HEK293 (cell line): ENCODE measurements around the gene PGP.
A peak's percentile ranks its signal among the peaks of the same experiment; 100 is the strongest.

Experiments
- EGR2 ChIP-seq: fragments of 450-650 bp; formaldehyde crosslinking; IDR thresholded peaks from 2 replicates; pipeline ENCODE4 v1.5.1; 2016; ENCODE audit warnings: low read depth, missing biosample characterization, missing genetic modification characterization
- HOXD13 ChIP-seq: sonication (generic); formaldehyde crosslinking; IDR thresholded peaks from 2 replicates; pipeline ENCODE4 v1.8.0; 2022; ENCODE audit warnings: missing genetic modification reagents, borderline replicate concordance
- KLF10 ChIP-seq: fragments of 450-650 bp; IDR thresholded peaks from 2 replicates; pipeline ENCODE4 v1.5.1; 2018; ENCODE audit warnings: missing biosample characterization, mild to moderate bottlenecking, missing genetic modification characterization
- OVOL3 ChIP-seq: fragments of 450-650 bp; formaldehyde crosslinking; IDR thresholded peaks from 2 replicates; pipeline ENCODE4 v1.5.1; 2016; ENCODE audit warnings: missing biosample characterization, missing genetic modification characterization
- SP2 ChIP-seq: fragments of 450-650 bp; formaldehyde crosslinking; IDR thresholded peaks from 2 replicates; pipeline ENCODE4 v1.5.1; 2016; ENCODE audit warnings: missing biosample characterization, missing genetic modification characterization
- WT1 ChIP-seq: fragments of 450-650 bp; formaldehyde crosslinking; IDR thresholded peaks from 2 replicates; pipeline ENCODE4 v1.5.1; 2016; ENCODE audit warnings: missing biosample characterization, missing genetic modification characterization
- ZFP3 ChIP-seq: fragments of 450-650 bp; formaldehyde crosslinking; IDR thresholded peaks from 2 replicates; pipeline ENCODE4 v1.5.1; 2016; ENCODE audit warnings: low read depth, missing biosample characterization, missing genetic modification characterization
- ZNF155 ChIP-seq: fragments of 450-650 bp; formaldehyde crosslinking; IDR thresholded peaks from 2 replicates; pipeline ENCODE4 v1.5.1; 2016; ENCODE audit warnings: missing biosample characterization, missing genetic modification characterization
- ZNF16 ChIP-seq: fragments of 450-650 bp; formaldehyde crosslinking; IDR thresholded peaks from 2 replicates; pipeline ENCODE4 v1.5.1; 2016; ENCODE audit warnings: low read depth, missing biosample characterization, missing genetic modification characterization
- ZNF202 ChIP-seq: fragments of 450-650 bp; formaldehyde crosslinking; IDR thresholded peaks from 2 replicates; pipeline ENCODE4 v1.5.1; 2016; ENCODE audit warnings: missing biosample characterization, missing genetic modification characterization, borderline replicate concordance
- ZNF221 ChIP-seq: fragments of 450-650 bp; formaldehyde crosslinking; IDR thresholded peaks from 2 replicates; pipeline ENCODE4 v1.5.1; 2017; ENCODE audit warnings: missing biosample characterization, missing genetic modification characterization, borderline replicate concordance
- ZNF223 ChIP-seq: fragments of 450-650 bp; formaldehyde crosslinking; IDR thresholded peaks from 2 replicates; pipeline ENCODE4 v1.5.1; 2016; ENCODE audit warnings: missing biosample characterization, missing genetic modification characterization
- ZNF239 ChIP-seq: fragments of 450-650 bp; formaldehyde crosslinking; IDR thresholded peaks from 2 replicates; pipeline ENCODE4 v1.5.1; 2016; ENCODE audit warnings: missing biosample characterization, missing genetic modification characterization
- ZNF24 ChIP-seq: fragments of 450-650 bp; formaldehyde crosslinking; IDR thresholded peaks from 2 replicates; pipeline ENCODE4 v1.5.1; 2016; ENCODE audit warnings: missing biosample characterization, missing genetic modification characterization
- ZNF274 ChIP-seq, 2 experiments: fragments of 200-500 bp in 1 of 2; fragments of 450-650 bp in 1 of 2; sonication (Bioruptor generic) in 1 of 2; formaldehyde crosslinking in 1 of 2; IDR thresholded peaks; 2 replicates each; pipeline versions ENCODE4 v1.5.1 to v1.6.1; 2014 to 2016; ENCODE audit warnings: borderline replicate concordance in 1 of 2, inconsistent platforms in 1 of 2, low read length in 1 of 2, missing biosample characterization in 1 of 2, missing genetic modification characterization in 1 of 2
- ZNF302 ChIP-seq: fragments of 450-650 bp; formaldehyde crosslinking; IDR thresholded peaks from 2 replicates; pipeline ENCODE4 v1.5.1; 2016; ENCODE audit warnings: missing biosample characterization, missing genetic modification characterization, low read depth
- ZNF311 ChIP-seq: fragments of 450-650 bp; formaldehyde crosslinking; IDR thresholded peaks from 2 replicates; pipeline ENCODE4 v1.5.1; 2017; ENCODE audit warnings: missing biosample characterization, missing genetic modification characterization, borderline replicate concordance
- ZNF335 ChIP-seq: fragments of 450-650 bp; formaldehyde crosslinking; conservative IDR thresholded peaks from 2 replicates; pipeline ENCODE4 v1.5.1; 2016; ENCODE audit warnings: missing biosample characterization, missing genetic modification characterization
- ZNF37A ChIP-seq: fragments of 450-650 bp; IDR thresholded peaks from 2 replicates; pipeline ENCODE4 v1.5.1; 2018; ENCODE audit warnings: missing biosample characterization, missing genetic modification characterization
- ZNF48 ChIP-seq: fragments of 450-650 bp; formaldehyde crosslinking; IDR thresholded peaks from 2 replicates; pipeline ENCODE4 v1.5.1; 2016; ENCODE audit warnings: missing biosample characterization, missing genetic modification characterization
- ZNF555 ChIP-seq: fragments of 450-650 bp; formaldehyde crosslinking; conservative IDR thresholded peaks from 2 replicates; pipeline ENCODE4 v1.5.1; 2017; ENCODE audit warnings: missing biosample characterization, mild to moderate bottlenecking, missing genetic modification characterization, inconsistent platforms
- ZNF677 ChIP-seq: fragments of 450-650 bp; IDR thresholded peaks from 2 replicates; pipeline ENCODE4 v1.5.0; 2018; ENCODE audit warnings: missing biosample characterization, mild to moderate bottlenecking, missing genetic modification characterization, moderate library complexity
- ZNF791 ChIP-seq: fragments of 450-650 bp; formaldehyde crosslinking; IDR thresholded peaks from 2 replicates; pipeline ENCODE4 v1.5.1; 2016; ENCODE audit warnings: missing biosample characterization, missing genetic modification characterization
- ZNF830 ChIP-seq: fragments of 450-650 bp; IDR thresholded peaks from 2 replicates; pipeline ENCODE4 v1.5.0; 2018; ENCODE audit warnings: missing biosample characterization, missing genetic modification characterization, low read depth, mild to moderate bottlenecking, moderate library complexity
- TF ChIP-seq, protein P1 (sequence below): fragments of 450-650 bp; formaldehyde crosslinking; IDR thresholded peaks from 2 replicates; pipeline ENCODE4 v1.5.1; 2016; ENCODE audit warnings: missing biosample characterization, missing genetic modification characterization
- TF ChIP-seq, protein P2 (sequence below): fragments of 450-650 bp; formaldehyde crosslinking; IDR thresholded peaks from 2 replicates; pipeline ENCODE4 v1.5.1; 2016; ENCODE audit warnings: missing biosample characterization, missing genetic modification characterization
- TF ChIP-seq, protein P3 (sequence below): fragments of 450-650 bp; formaldehyde crosslinking; IDR thresholded peaks from 2 replicates; pipeline ENCODE4 v1.5.1; 2017; ENCODE audit warnings: missing biosample characterization, missing genetic modification characterization
- TF ChIP-seq, protein P4 (sequence below): fragments of 450-650 bp; formaldehyde crosslinking; IDR thresholded peaks from 2 replicates; pipeline ENCODE4 v1.5.1; 2016; ENCODE audit warnings: missing biosample characterization, missing genetic modification characterization, low read depth
- TF ChIP-seq, protein P5 (sequence below): fragments of 450-650 bp; formaldehyde crosslinking; IDR thresholded peaks from 2 replicates; pipeline ENCODE4 v1.5.1; 2017; ENCODE audit warnings: missing biosample characterization, missing genetic modification characterization
- TF ChIP-seq, protein P6 (sequence below): fragments of 450-650 bp; formaldehyde crosslinking; IDR thresholded peaks from 2 replicates; pipeline ENCODE4 v1.5.1; 2017; ENCODE audit warnings: missing biosample characterization, missing genetic modification characterization

PGP gene

DNA sequence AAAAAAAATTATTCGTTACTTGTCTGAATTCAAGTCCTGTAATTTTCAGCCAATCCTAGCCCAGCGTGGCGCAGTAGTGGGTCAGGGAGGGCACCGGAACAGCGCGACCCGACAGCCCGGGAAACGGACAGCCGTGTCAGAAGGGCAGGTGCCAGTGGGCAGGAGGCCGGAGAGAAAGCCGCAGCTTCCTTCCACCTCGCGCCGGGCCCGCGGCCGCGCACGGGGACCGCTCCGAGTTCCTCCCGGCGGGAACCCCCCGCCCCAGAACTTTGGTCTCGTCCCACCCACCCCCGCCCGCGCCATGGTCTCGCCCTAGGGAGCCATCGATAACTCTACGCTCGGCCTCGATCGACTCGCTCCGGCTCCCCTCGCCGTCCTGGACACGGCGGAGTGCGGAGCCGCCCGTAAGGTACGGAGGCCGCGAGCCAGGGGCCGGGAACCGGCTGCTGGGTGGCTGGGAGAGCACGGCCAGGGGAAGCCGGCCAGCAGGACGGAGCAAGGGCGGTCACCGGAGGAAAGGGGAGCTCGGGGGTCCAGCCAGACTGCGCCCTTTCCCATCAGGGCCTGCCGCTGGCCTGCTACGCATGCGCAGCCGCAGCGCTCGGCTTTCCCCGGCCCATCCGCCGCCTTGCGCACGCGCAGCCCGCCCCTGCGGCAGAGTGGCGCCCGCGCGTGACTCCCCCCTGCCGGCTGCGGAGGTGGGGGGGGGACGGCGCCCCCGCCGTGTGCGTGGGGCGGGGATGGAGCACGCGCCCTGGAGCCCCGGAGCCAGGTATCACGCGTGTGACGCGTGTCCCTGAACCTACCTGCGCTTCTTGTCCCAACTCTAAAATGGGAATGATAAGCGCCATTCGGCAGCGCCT, 9.3 kb downstream of the PGP start, which contains the start of gene MLST8 (continued):
- TF ChIP-seq SP2: peak; percentile 36; the same call in 1 of the 2 replicates
- TF ChIP-seq ZNF221 (tag by site-specific recombination): no peak
- TF ChIP-seq ZNF155 (tag by site-specific recombination): no peak
- TF ChIP-seq, protein P1, sequence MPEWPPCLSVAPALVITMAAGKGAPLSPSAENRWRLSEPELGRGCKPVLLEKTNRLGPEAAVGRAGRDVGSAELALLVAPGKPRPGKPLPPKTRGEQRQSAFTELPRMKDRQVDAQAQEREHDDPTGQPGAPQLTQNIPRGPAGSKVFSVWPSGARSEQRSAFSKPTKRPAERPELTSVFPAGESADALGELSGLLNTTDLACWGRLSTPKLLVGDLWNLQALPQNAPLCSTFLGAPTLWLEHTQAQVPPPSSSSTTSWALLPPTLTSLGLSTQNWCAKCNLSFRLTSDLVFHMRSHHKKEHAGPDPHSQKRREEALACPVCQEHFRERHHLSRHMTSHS: no peak
- TF ChIP-seq ZNF223: no peak
- TF ChIP-seq ZNF202 (tag by site-specific recombination): no peak
- TF ChIP-seq ZNF274 (IDR thresholded peaks at IDR 0.05; ENCODE audit: low read length): no peak
- TF ChIP-seq ZNF274 (tag by site-specific recombination; IDR thresholded peaks at IDR 0.05; ENCODE audit: borderline replicate concordance): no peak
- peak; percentile 52; the same call in 1 of the 2 replicates for TF ChIP-seq OVOL3
- no peak for TF ChIP-seq ZNF302 (tag by site-specific recombination)
- TF ChIP-seq KLF10 (tag by site-specific recombination): no peak
- no peak for TF ChIP-seq WT1
- peak; percentile 78 for TF ChIP-seq ZNF335
- TF ChIP-seq, protein P2, sequence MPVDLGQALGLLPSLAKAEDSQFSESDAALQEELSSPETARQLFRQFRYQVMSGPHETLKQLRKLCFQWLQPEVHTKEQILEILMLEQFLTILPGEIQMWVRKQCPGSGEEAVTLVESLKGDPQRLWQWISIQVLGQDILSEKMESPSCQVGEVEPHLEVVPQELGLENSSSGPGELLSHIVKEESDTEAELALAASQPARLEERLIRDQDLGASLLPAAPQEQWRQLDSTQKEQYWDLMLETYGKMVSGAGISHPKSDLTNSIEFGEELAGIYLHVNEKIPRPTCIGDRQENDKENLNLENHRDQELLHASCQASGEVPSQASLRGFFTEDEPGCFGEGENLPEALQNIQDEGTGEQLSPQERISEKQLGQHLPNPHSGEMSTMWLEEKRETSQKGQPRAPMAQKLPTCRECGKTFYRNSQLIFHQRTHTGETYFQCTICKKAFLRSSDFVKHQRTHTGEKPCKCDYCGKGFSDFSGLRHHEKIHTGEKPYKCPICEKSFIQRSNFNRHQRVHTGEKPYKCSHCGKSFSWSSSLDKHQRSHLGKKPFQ (tag by site-specific recombination): no peak
- TF ChIP-seq, protein P3, sequence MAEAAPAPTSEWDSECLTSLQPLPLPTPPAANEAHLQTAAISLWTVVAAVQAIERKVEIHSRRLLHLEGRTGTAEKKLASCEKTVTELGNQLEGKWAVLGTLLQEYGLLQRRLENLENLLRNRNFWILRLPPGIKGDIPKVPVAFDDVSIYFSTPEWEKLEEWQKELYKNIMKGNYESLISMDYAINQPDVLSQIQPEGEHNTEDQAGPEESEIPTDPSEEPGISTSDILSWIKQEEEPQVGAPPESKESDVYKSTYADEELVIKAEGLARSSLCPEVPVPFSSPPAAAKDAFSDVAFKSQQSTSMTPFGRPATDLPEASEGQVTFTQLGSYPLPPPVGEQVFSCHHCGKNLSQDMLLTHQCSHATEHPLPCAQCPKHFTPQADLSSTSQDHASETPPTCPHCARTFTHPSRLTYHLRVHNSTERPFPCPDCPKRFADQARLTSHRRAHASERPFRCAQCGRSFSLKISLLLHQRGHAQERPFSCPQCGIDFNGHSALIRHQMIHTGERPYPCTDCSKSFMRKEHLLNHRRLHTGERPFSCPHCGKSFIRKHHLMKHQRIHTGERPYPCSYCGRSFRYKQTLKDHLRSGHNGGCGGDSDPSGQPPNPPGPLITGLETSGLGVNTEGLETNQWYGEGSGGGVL (tag by site-specific recombination): peak; percentile 76; the same call in 1 of the 2 replicates
- TF ChIP-seq, protein P4, sequence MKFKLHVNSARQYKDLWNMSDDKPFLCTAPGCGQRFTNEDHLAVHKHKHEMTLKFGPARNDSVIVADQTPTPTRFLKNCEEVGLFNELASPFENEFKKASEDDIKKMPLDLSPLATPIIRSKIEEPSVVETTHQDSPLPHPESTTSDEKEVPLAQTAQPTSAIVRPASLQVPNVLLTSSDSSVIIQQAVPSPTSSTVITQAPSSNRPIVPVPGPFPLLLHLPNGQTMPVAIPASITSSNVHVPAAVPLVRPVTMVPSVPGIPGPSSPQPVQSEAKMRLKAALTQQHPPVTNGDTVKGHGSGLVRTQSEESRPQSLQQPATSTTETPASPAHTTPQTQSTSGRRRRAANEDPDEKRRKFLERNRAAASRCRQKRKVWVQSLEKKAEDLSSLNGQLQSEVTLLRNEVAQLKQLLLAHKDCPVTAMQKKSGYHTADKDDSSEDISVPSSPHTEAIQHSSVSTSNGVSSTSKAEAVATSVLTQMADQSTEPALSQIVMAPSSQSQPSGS: no peak
- no peak for TF ChIP-seq ZNF37A (tag by site-specific recombination)
- peak; percentile 43; the same call in 1 of the 2 replicates for TF ChIP-seq ZNF24 (tag by site-specific recombination)
- no peak for TF ChIP-seq HOXD13
- TF ChIP-seq ZNF16 (tag by site-specific recombination): no peak
- peak; percentile 18; the same call in 1 of the 2 replicates for TF ChIP-seq ZNF239
- TF ChIP-seq ZNF311 (tag by site-specific recombination): no peak
- TF ChIP-seq ZNF48 (tag by site-specific recombination): no peak
- TF ChIP-seq, protein P5, sequence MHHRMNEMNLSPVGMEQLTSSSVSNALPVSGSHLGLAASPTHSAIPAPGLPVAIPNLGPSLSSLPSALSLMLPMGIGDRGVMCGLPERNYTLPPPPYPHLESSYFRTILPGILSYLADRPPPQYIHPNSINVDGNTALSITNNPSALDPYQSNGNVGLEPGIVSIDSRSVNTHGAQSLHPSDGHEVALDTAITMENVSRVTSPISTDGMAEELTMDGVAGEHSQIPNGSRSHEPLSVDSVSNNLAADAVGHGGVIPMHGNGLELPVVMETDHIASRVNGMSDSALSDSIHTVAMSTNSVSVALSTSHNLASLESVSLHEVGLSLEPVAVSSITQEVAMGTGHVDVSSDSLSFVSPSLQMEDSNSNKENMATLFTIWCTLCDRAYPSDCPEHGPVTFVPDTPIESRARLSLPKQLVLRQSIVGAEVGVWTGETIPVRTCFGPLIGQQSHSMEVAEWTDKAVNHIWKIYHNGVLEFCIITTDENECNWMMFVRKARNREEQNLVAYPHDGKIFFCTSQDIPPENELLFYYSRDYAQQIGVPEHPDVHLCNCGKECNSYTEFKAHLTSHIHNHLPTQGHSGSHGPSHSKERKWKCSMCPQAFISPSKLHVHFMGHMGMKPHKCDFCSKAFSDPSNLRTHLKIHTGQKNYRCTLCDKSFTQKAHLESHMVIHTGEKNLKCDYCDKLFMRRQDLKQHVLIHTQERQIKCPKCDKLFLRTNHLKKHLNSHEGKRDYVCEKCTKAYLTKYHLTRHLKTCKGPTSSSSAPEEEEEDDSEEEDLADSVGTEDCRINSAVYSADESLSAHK: no peak; the same call in 1 of the 2 replicates
- TF ChIP-seq ZFP3: no peak
- no peak for TF ChIP-seq ZNF791 (tag by site-specific recombination)
- TF ChIP-seq ZNF677: no peak
- TF ChIP-seq ZNF830 (tag by site-specific recombination): no peak
- TF ChIP-seq ZNF555 (tag by site-specific recombination): no peak
- peak; percentile 77 for TF ChIP-seq EGR2 (tag by site-specific recombination)
- TF ChIP-seq, protein P6, sequence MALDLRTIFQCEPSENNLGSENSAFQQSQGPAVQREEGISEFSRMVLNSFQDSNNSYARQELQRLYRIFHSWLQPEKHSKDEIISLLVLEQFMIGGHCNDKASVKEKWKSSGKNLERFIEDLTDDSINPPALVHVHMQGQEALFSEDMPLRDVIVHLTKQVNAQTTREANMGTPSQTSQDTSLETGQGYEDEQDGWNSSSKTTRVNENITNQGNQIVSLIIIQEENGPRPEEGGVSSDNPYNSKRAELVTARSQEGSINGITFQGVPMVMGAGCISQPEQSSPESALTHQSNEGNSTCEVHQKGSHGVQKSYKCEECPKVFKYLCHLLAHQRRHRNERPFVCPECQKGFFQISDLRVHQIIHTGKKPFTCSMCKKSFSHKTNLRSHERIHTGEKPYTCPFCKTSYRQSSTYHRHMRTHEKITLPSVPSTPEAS (tag by site-specific recombination): no peak
